NCI-H1694 treated with DMSO at 0.1 percent for 48 hours (cell line): ENCODE measurements around the gene GULP1.
"Not testable (repeated sequence)": the region's sequence is repeated elsewhere in the genome, so short reads cannot be mapped to it uniquely, and the experiment has no call there.

Experiments used
- DNase-seq: peaks from one replicate; lab custom pipeline; 2025; lab: John Stamatoyannopoulos, UW

GULP1 gene

DNA sequence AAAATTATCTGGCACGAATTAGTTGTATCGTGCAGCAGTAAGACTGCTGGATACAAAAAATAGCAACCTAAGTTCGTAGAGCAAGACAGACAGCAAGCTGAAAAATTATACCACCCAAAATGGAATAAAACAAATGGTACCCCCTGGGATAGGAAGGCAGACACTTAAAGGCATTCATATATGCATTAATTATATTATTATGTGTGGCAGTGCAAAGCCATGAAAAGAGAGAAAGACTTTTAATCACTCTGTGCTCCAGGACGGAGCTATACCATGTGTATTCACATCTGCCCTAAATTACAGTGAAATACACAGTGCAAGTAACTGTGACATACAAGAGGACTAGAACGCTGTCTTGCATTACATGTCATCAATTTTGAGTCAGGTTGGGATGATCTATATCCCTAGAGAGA, 235.9 kb downstream of the GULP1 start:
- no peak for DNase-seq

DNA sequence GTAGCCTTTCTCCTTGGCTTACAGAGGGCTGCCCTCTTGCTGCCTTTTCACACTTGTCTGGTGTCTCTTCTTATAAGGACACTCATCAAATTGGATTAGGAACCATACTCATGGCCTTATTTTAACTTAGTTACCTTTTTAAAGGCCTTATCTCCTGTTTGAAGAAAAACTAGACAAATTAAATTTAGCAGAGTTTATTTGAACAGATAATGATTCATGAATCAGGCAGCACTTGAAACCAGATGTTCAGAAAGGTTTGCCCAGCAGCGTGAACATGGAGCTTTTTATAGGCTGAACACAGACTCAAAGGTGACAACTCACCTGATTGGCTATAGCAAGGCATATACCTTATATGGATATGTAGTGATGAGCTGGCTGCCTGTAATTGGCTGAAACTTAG, 238.0 kb downstream of the GULP1 start:
- DNase-seq, result no peak

DNA sequence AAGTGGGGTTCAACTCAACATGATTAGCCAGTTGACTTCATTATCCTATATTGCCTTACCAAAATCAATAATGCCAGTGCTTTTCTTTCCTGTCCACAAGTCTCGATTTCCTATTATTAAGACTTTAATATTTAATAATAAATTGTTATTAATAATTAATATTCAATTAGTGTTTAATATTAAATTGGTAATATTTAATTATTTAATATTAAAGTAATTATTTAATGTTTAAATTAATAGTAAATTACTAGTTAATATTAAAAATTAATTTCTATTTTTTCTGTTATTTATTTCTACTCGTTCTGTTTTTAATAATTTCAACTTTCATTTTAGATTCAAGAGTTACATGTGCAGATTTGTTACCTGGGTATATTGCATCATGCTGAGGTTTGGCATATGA, 243.2 kb downstream of the GULP1 start:
- DNase-seq, result no peak

DNA sequence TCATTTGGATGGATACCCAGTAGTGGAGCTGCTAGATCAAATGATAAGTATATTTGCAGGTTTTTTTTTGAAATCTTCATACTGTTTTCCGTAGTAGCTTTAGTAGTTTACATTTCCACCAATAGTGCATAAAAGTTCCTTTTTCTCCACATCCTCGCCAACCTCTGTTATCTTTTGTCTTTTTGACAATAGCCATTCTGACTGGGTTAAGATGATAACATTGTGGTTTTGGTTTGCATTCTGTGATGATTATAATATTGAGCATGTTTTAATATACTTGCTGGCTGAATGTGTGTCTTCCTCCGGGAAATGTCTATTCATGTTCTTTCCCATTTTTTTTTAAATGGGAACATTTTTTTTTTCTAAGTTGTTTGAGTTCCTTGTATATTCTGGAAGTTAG, 260.0 kb downstream of the GULP1 start:
- no peak for DNase-seq

DNA sequence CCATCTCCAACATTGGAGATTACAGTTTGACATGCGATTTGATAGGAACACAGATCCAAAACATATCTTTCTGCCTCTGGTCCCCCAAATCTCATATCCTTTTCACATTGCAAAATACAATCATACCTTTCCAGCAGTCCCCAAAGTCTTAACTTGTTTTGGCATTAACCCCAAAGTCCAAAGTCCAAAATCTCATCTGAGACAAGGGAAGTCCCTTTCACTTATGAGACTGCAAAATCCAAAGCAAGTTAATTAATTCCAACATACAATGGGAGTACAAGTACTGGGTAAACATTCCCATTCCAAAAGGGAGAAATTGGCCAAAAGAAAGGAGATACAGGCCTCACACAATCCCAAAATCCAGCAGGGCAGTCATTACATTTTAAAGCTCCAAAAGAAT, 265.4 kb downstream of the GULP1 start:
- DNase-seq, result no peak

DNA sequence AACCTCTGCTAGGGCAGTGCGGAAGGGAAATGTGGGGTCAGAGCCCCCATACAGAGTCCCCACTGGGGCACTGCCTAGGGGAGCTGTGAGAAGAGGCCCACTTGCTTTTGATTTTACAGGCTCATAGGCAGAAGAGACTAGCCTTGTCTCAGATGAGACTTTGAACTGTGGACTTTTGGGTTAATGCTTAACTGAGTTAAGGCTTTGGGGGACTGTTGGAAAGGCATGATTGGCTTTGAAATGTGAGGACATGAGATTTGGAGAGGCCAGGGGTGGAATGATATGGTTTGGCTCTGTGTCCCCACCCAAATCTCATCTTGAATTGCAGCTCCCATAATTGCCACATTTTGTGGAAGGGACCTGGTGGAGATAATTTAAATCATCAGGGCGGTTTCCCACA, 267.8 kb downstream of the GULP1 start:
- not testable (repeated sequence) for DNase-seq

DNA sequence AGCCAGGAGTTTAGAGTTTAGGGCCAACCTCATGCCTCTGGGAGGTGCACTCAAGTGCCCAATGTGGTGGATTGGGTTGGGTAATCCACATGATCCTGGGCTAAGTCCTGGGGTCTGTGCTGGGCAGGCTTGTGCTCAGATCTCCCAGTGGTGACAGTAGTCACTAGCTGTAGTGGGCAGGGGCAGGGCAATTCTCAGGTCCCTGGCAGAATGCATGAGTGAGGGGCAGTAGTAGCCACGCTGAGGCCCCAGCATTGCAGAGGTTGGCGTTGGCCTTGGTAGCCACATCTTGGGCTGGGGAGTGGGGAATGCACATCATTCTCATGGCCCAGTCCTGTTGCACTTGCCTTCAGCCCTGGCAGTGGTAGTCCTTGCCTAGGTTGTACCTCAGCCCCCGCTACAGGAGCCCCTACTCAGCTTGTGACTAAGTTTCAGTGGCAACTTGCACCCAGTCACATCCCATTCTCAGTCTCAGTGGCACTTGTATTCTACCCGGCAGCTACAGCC, 269.9 kb downstream of the GULP1 start:
- no peak for DNase-seq

DNA sequence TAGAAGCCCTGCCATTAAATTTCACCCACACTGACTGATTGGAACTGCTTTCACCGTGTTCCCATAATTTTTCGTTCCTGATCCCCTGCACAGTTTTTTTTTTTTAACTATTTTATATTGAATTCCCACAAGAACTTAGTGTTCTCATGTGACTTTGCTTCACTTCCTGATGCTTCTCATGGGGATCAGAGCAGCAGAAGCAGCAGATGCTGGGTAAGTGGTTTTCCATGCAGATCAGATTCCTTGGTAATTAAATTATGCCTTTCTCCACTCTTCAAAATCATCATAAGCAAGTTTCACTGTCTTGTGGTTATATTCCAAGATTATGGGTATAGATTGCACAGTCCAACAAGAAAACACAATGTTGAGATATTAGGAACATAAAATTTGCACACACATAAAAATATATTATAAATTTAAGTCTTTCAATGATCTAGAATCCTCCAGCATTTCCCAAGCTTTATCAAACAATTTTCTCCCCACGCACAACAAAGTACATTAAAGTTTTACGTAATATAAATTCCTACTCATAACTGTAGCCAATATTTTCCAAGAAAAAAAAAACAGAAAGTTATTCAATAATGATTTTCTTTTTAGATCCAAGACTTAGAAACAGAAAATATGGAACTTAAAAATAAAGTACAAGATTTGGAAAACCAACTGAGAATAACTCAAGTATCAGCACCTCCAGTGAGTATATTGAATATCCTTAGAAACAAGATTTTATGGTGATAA, 277.9 kb downstream of the GULP1 start:
- DNase-seq, result no peak

DNA sequence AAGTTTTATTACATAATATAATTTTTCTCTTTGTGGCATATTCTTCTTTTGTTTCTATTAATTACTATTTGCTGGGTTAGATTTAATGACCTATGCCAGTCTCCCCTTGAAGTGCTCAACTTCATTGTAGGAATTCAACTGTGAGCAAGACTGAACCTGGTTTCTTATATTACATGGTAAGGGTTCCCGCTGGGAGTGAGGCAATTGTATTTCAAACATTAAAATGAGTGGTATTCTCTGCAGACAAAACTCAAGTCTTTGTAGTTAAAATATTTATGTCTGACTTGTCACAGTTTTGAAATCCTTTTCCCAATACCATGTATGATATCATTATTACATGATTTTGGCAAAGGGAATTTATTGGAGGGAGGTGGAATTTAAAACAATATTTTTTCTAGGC, 278.7 kb downstream of the GULP1 start:
- no peak for DNase-seq

DNA sequence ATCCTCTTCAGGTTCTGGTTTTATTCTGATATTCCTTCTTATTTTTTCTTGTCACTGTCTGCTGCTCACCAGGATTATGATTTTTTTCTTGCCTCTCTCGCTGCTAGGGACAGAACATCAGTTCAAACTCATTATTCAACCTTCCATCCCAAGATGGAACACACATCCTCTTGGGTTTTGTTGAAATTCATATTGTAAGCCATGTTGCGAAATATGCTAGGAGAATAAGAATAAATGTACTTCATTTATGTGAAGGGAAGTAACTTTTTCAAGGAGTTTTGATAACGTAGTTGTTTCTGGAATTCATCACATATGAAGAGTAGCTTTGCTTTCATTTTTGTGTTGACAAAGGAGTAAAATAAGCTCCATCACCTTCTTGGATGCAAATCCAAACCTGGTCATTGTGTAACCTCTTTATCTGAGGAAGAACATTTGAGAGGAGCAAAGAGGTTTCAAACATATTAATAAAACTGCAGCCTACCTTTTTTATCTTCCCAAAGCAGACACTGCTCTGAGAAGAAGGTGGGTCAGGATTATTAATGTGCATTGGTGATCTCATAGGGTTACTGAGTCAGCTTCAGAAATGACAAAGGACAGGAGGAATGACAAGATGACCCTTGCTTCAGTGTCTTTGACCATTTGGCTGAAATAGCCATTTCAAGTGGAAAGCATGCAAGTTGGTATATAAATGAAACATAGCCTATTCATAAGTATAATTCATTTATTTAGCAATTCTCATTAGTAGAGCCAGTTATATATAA, 280.0 kb downstream of the GULP1 start:
- no peak for DNase-seq

DNA sequence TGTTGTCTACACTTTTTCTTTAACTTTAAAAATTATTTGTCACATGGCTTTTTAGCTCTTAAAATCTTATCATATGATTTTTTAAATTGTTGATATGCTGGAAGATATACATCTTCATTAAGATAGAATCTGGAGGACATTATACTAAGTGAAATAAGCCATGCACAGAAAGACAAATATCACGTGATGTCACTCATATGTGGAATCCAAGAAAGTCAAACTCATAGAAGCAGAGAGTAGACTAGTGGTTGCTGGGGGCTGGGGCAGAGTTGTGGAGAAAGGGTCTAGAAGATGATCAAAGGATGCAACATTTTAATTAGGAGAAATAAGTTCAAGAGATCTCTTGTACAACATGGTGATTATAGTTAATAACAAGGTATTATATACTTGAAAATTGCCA, 280.9 kb downstream of the GULP1 start:
- DNase-seq, result no peak

DNA sequence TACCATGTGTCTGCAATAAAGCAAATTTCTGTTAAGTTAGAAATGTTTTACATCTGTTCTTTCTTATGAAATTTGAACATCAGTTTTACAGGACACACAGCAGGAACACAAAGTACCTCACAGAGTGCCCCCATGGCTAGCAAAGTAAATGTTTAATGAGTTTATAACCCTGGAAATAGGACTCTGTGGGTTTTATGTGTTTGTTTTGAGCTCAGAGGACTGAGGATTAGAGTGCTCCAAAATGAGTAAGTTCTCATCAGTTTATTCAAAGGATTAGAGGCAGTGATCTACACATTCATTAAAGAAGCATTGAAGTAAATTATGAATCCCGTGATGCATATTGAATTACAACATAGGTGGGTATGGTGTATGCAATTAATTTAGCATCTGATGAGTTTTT, 281.8 kb downstream of the GULP1 start:
- DNase-seq, result no peak

DNA sequence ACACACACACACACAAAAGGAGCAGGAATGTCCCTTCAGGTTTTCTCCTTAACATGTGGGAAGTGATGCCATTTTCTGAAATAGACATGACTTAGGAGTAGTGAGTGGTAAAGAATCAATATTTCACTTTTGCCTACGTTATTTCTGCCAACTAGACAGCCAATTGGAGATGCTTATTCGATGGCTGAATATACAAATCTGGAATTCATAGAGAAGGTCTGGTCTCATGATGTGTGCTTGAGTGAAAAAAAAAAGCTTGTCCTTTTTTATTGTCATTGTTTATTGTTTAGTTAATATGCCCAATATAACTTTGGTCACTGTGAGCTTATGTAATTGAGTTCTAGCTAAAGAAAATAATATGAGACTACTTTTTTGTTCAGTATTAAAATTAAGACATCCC, 284.3 kb downstream of the GULP1 start:
- DNase-seq, result no peak

DNA sequence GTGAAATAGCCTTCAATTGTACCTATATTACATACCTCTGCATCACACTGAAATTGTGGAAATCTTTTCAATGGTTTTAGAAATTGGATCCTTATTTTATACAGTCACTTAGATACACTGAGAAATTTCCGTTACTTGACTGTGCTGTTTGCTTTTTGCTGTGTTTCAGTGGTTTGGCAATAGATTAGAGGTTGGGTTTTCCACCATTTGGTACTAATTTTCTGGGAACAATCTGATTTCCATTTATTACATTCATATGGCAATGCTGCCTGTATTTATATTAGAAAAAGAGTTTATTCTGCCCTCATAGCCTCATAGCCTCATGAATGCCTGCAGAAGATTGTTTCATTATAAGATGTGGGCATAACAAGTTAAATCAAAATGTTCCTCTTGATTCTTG, 285.0 kb downstream of the GULP1 start:
- no peak for DNase-seq

DNA sequence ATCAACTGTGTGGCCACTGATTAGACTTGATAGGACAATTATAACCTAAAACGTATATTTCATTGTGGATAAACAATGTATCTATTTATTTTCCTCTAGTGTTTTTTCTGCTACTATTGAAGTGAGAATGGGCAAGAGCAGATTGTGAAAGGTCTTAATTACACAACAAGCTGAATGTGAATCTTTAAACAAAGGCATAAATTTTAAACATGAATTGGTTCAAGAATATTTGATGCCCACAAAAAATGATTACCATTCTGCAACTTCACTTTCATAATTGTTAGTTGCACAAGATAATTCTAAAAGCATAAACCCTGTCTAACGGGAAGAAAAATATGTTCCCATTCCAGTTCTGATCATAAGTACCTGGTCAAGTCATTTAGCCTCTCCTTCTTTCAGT, 285.6 kb downstream of the GULP1 start:
- no peak for DNase-seq

DNA sequence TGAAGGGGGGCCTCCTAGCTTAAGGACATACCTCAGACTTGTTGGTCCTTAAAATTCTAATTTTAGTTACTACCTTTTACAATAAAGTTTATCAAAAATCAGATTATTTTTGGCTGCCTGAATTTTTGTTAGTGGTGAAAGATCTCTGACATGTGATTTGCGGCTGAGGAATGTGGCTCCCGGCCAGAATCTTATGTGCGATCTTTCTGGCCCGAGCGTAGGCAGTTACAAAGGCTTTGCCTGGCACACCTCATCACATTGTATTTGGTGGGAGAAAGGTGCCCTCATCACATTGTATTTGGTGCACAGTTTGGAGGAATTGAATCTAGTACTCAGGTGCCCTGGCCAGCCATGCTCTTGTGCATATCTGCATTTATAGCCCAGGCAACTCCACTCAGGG, 289.1 kb downstream of the GULP1 start:
- no peak for DNase-seq

DNA sequence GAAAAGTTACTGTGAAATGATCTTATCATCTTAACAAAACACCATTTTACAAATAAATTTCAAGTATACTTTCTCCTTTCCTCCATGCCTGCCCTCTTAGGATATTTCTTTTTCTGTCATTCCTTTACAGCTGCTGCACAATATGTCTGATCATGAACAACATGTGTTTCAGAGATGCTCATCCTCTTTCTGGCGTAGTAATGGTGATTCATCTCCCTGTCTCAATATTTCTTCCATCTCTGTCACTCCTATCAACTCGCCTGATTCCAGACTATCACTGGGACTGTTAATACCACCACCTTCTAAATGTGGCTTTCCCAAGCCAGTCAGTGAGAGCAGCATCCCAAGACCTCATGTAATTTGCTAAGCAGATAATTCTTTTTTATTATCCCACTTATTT, 290.5 kb downstream of the GULP1 start:
- DNase-seq, result no peak

DNA sequence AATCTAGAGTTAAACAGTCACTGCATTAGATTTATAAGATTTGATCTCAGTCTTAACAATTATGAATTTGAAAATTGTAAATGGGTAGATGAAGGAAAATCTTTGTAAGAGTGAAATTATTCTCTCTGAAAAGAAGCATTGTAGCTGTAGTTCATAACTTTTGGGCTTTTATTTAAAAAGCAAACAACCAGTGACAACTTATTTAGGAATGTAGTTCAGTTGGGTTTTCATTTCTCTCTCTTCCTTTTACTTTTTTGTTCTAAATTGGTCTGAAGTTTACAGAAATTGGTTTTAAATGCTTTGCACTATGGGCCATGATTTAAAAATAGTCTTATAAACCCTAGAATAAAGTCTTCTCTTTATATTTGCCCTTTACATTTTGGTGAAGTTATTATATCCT, 296.6 kb downstream of the GULP1 start:
- no peak for DNase-seq

DNA sequence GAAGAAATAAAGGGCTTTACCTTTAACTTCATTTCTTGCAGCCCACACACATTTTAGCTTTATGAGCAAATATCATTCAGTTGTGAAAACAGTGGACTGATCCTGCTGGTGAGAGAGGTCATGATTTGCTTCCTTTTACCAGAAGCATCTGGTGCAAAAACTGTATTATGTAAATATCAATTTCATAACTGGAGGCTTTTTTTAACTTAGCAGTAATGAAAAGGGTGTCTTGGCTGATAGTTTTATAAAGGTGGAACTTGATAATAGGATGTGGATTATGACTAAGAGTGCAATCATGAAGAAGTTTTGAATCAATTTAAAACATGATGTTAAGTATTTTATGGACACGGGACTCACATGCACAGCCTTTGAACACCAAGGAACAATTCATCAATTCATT, 304.4 kb downstream of the GULP1 start:
- DNase-seq, result no peak

DNA sequence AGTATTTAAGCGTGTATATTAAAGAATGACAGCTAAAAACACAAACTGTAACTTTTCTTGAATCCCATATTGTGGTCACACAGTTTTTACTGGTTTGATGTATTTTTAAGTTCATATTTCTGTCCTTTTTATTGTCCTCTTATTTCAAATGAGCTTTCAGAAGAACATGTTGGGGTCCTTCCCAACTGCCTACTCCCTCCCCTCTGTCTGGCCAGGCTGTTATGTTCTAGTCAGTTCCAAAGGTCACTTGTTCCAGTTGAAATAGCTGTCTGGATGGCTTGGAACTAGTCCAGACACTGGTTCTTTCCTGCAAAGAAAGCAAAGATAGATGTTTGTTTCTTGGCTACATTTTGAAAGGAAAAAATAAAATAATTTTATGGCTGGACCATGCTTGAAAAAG, 306.9 kb downstream of the GULP1 start:
- no peak for DNase-seq

DNA sequence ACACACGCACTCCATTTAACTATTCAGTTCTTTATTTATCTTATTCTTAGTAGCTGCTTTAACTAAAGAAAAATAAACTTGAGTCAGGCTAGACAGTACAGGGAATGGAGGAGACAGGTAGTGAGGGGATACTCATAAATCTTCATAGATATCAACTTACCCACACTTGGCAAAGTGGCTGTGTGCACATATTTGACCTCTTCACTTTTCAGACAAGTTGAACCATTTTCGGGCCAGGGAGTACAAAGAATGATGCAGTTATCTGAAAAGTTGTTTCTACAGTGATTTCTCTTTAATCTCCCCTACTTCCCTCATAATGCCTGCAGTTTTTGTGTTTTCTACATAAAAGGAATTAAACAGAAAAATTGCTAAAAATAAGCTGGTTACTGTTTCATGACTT, 307.5 kb downstream of the GULP1 start:
- no peak for DNase-seq

DNA sequence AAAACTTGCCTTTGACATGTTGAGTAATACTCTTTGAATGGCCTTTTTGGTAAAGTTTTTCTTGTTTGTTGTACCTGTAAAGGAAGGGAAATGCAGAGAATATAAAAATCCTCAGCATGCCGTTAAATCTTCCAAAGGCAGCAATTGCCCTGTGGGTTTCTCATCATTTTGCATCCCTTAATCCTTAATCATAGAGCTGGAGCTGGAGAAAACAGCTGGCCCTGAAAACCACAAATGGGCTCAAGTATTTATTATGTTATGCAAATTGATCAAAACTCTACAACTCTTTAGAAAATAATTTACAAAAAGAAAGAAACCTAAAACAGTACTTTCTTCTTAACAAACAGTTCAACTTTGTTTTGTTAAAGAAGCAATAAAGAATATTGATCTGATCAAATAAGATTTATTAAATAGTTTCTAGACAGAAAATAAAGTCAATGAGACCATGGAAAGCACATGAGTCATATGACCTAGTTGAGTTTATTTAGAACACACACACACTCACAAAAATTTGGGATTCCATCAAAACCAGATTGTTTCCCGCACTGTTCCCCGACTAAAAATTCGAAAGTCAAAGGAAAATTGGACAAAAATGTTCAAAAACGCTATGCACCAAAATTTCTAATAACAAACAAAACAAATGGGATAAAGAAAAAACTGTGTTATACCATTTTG, 309.0 kb downstream of the GULP1 start:
- DNase-seq, result no peak

DNA sequence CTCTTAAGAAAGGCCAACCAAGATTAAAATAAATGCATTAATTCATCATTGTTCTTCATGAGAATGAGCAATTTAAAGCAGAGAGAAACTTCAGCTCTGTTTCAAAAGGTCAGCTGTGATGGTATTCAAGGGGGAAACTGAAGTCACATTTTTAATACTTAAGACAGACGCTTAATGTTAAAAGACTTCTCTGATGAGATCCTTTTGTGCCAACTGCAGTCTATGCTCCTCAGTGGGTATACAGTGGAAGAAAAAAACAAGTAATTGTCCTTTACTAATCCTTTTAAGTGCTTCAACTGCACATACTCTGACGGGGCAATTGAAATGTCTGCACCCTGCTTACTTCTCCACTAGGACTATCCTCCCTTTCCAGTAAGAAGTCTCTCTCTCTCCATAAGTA, 309.7 kb downstream of the GULP1 start:
- DNase-seq, result no peak
